Activated CD4-positive, alpha-beta T cell treated with anti-CD3 and anti-CD28 coated beads, Interleukin-2, amount 50 U/mL, for 4 hours (primary cell): ENCODE results near the gene ACRV1.
A peak's percentile ranks its signal among the peaks of the same experiment; 100 is the strongest.

Source experiments
- DNase-seq, 2 experiments: peaks; one replicate each; pipeline ENCODE4 v3.0.0-alpha.2; 2020

The ACRV1 gene

DNA sequence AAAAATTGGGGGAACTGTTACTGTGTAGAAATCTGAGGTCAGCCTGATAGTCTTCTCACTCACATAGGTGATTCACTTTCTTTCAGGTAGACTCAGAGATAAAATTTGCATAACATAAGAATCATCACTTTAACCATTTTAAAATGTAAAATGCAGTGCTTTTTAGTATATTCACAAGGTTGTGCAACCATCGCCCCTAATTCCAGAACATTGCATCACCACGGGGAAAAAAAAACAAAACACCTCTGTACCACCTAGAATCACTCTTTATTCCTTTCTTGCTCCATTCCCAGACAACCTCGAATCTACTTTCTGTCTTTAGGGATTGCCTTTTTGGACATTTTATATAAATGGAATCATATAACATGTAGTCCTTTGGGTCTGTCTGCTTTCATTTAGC, 34.8 kb downstream of the ACRV1 start:
- DNase-seq: no peak

DNA sequence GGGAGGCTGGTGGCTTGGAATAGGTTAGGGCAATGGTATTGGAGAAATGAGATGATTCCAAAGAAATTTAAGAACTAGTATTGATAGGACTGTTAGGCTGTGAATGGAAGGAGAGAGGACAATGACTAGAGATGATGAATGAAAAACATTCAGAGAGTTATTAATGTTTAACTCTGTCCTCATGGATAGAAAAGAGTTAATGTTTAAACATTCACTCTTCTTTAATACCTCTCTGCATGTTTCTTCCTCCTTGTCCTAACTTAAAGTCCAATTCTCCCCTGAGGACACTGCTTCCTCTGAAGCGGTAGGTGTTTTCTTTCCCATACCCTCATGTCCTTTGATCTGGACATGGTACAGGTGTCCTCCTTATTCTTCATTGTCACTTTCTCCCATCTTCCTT, 42.3 kb downstream of the ACRV1 start:
- DNase-seq: no peak

DNA sequence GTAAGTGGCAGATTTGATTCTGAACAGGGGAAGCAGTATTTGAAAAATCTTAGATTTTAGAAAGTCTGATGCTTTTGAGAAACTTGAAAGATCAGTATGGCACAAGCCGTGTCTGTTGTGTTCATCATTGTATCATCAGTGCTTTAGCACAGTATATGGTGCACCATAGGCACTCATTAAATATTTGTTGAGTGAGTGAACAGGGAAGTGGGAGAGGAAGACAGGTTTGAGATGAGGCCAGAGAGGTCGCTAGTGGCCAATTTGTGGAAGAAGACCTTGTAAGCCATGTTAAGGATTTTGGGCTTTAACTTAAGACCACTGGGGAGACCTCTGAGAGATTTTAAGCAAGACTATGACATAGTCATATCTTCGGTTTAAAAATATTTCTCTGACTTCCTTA, 42.8 kb downstream of the ACRV1 start:
- DNase-seq: no peak

DNA sequence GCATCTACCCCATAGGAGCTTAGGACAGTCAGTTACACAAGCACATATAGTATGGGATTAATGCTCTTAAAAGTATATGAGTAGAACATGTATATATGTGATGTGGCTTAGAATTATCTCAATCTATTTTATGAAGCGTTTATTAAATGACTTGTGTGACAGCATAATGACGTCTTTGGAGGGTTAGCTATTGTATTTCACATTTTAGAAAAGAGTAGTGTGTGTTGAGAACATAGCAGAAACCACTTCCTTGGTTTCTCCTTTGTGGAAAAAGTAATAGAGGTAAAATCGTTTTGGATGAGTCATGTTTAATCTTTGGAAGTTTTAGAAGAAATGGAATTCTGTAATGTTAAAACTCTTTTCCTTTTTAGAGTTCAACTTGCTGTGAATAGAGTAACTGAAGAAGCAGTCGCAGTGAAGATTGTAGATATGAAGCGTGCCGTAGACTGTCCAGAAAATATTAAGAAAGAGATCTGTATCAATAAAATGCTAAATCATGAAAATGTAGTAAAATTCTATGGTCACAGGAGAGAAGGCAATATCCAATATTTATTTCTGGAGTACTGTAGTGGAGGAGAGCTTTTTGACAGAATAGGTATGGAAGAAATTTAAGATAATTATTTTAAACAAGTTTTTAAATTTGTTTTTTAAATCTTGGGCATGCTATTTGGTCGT, 53.3 kb downstream of the ACRV1 start:
- no peak for DNase-seq

DNA sequence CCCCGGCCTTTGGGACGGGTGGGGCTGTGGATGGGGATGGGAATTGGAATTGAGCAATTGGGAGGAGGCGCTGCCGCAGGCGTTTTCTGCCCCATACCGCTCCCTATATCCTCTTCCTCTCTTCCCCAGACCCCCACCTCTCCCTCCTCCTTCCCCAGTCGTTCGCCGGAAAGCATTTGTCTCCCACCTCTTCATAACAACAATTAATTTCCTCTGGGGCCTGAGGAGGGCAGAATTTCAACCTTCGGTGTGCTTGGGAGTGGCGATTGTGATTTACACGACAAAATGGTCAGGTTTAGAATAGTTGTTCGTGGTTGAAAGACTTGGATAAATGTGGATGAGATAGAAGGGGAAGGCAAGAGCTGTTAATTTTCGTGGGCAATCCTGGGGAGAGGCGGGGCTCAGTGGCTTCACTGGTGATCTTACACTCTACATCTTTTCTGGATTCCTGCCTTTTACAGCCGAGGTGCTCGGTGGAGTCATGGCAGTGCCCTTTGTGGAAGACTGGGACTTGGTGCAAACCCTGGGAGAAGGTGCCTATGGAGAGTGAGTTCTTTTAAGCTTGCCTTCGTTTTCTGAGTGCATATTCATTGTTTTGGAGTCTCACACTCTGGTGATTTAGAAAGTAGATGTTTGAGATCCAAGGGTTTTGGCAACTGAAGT, 54.2 kb downstream of the ACRV1 start:
- peak; percentile 2 to 8 for DNase-seq

DNA sequence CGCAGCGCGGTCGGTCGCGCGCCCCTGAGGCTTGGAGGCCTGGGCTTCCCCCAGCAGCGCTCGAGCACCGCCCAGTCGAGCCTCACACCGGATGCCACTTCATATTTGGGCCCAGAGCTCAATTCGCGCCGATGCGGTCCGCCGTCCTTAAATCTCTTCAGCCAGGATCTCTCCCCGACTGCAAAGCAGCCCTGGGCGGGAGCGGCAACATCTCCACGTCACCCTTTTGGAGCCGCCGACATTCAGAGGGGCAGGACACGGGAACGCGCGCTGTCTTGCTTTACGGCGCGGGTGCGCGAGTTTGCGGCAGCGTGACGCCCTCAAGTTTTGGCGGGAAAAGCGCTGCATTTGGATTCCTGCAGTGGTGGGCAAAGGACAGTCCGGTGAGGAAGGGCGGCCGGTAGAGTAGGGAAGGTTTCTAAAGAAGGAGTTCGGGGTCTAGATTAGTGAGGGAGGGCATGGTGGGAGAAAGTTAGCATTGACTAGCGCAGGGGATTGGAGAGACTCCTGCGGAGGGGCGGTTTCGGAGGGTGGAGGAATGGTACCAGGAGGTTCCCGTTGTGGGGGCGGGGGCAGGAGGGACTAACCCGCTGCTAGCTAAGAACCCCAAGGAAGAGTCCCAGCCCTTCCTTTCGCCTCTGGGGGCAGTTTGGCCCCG, 54.9 kb downstream of the ACRV1 start:
- DNase-seq: peak; percentile 75 to 79

DNA sequence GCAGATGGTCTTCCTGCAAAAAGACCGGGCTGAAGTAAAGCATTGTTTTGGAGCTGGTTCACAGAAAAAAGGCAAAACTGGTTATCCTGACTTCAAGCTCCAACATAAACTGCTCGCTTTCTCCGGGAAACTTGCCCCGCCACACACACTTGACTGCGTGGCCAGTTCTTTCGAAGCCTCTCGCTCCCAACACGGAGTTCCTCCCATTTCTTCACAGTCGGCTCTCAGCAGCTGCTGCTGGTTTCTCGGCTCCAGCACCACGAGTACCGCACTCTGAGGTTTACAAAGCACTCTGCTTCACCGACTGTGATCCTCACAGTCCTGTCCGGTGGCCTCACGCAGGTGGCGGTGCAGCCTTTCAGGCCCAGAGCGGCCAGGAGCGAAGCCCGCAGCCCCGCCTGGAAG, 55.4 kb downstream of the ACRV1 start:
- no peak for DNase-seq

DNA sequence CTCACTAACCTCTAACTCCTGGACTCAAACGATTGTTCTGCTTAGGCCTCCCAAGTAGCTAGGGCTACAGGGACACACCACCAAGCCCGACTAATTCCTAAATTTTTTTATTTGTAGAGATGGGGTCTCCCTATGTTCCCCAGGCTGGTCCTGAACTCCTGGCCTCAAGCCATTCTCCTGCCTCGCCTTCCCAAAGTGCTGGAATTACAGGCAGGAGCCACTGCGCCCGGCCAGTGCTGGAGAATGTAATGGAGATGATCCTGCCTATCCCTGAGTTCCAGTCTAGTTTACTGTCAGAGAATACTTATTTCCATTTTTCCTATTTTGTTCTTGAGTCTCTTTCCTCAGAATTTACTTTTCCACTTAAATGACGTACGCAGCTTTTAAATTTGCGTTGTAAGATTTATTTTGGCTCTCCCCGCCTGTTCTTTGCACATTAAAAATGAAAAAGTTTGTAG, 55.9 kb downstream of the ACRV1 start, which contains the start of gene CHEK1:
Gene CHEK1 (plus strand): TSS at position 408 of the 458 bp plus-strand sequence. CDS start 1,606 bp downstream, outside the sequence.
- no peak for DNase-seq

DNA sequence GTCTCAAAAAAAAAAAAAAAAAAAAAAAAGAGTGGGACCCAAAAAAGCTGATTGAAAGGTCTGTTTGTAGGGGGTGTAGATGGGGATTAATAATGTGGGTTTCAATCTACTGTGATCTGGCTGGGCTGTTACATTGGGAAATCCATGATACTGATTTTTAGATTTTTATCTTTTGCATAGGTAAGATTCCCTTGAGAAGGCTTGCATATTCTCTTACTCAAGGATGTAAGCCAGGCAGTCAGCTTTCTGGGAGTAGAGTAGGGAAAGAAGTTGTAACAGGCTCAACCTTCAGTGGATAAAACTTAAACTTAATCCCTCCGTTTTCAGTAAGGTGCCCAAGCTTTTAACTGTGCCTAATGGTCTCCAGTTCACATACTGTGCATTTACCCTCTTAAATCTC, 57.6 kb downstream of the ACRV1 start:
- no peak for DNase-seq

DNA sequence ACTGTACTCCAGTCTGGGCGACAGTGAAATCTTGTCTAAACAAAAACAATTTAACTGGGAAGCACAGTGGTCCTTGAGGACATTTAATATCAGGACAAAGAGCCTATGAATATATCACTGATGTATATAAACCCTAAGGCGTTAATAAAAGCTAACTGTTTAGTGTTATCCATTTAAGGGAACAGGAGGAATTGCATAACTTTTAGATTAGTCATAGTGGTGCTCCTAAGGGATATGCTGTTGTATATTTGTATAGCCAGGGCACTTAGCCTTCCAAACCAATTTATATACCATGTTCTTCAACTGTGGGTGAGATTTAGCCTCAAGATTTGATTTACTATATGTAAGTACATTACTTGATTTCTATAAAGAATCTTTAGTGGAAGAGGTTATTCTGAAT, 58.7 kb downstream of the ACRV1 start:
- DNase-seq: no peak
